Bronchus fibroblast of lung (primary cell): ENCODE results near the gene NAPSA. TPM values are rescaled to one million over a fixed set of nuclear protein-coding genes. Genes with fewer than 3 reads are reported as not detected.

Source experiments
- total RNA-seq: library from RNA; depleted of rRNA; stranded (reverse); fragments of >200 nt; gene quantifications from 2 replicates; pipeline ENCODE4 v1.2.3, GENCODE V29; 2015

NAPSA gene
- total RNA-seq = 0.45 TPM in 1 of 2 replicates, not detected in the other

GRCh38 chr19:50365434-50366306, at the start of gene NAPSA:
NAPSA (minus strand) TSS chr19:50365639; CDS start chr19:50365621, 18 bp downstream.

DNA sequence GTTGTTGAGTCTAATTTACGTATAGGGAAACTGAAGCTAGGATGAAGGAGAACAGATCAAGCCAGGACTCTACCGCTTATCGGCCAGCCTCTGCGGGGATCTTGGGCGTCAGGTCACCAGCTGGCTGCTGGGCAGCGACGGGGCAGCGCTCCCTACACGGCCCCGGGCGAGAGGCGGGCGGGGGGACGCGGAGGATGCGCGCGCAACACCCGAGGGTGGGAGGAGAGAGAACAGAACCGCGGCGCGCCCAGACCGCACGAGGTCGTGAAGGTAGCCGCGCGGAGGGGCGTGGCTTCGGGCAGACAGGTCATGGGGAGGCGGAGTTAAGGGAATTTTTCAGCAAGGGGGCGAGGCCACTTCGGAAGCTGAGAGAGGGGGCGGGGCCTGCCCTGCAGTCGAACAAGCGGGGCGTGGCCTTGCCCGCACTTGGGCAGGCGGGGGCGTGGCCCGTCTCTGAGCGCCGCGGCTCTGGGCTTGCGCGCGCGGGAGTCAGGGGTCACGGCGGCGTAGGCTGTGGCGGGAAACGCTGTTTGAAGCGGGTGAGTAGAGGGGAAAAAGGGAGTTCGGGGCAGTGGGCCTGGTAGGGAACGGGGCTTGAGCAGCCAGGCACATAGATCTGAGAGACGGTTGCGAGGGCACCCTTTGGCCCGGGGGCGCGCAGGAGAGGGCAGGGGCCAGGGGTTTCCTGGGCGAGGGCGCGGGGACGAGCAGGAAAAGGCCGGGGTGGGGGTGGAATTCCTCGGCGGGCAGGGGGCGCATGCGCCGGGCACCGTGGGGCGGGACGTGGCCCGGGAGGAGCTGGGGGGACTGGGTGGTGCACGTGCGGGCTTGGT, 18.6 kb upstream of the NAPSA start, which contains the start of gene POLD1:
TSS of gene POLD1 (plus strand) at position 496 of the 833 bp plus-strand sequence. CDS start 14,505 bp downstream, outside the sequence.

DNA sequence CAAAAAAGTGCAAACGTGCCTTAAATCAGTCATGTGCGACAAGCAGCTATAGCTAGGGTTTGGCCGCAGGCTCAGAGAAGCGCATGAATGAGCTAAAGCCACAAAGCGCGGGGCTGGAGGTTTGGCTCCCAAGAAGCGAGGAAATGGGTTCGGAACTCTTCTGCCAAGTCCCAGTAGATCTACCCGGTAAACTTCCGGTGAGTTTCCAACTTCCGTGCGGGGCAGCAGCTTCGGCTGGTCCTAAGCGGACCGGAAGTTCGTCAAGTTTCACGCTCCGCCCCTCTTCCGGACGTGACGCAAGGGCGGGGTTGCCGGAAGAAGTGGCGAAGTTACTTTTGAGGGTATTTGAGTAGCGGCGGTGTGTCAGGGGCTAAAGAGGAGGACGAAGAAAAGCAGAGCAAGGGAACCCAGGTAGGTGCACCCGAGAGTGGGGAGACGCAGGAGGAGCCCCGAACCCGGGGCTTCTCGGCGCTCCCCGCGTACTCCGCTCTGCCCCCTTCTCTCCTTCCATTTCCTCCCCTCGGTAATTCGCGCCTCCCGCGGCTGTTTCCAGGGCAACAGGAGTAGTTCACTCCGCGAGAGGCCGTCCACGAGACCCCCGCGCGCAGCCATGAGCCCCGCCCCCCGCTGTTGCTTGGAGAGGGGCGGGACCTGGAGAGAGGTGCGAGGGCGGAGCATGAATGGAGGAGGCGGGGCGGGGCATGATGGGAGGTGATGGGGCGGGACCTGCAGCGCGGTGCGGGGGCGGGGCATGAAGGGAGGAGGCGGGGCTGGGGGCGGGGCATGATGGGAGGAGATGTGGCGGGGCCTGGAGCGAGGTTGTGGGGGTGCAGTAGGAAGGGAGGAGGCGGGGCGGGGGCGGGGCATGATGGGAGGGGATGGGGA, 11.0 kb upstream of the NAPSA start, which contains the start of gene NR1H2:
TSS of gene NR1H2 (plus strand) at position 292 of the 885 bp plus-strand sequence. CDS start 1,149 bp downstream, outside the sequence.

GRCh38 chr19:50329146-50329925, 36.1 kb downstream of the NAPSA start, which contains the start of gene KCNC3:
KCNC3 (minus strand) TSS chr19:50329377; CDS start chr19:50329082, 295 bp downstream.

Other genes with a start within 250 kb of the NAPSA start
- not detected in 2 replicates for gene IZUMO2, start 202.4 kb downstream of the NAPSA start, total RNA-seq
- gene MYH14, start 162.0 kb downstream of the NAPSA start, total RNA-seq = not detected in 2 replicates
- not detected in 2 replicates for gene KCNC3, start 36.3 kb downstream of the NAPSA start, total RNA-seq
- 56.9 and 61.0 TPM in 2 replicates for gene NR1H2, start 10.8 kb upstream of the NAPSA start, total RNA-seq
- 65.6 and 72.8 TPM in 2 replicates for gene POLD1, start 18.7 kb upstream of the NAPSA start, total RNA-seq
- gene SPIB, start 53.3 kb upstream of the NAPSA start, total RNA-seq = not detected in 2 replicates
- gene MYBPC2, start 67.3 kb upstream of the NAPSA start, total RNA-seq = not detected in 2 replicates
- 76.0 and 80.0 TPM in 2 replicates for gene EMC10, start 110.9 kb upstream of the NAPSA start, total RNA-seq
- gene GARIN5A, start 111.2 kb upstream of the NAPSA start, total RNA-seq = 0.84 and 1.3 TPM in 2 replicates
- gene JOSD2, start 145.6 kb upstream of the NAPSA start, total RNA-seq = 40.2 and 41.6 TPM in 2 replicates
- gene ASPDH, start 148.3 kb upstream of the NAPSA start, total RNA-seq = not detected in 2 replicates
- under 0.01 TPM in 1 of 2 replicates, not detected in the other for gene LRRC4B, start 202.8 kb upstream of the NAPSA start, total RNA-seq